ENCODE measurements around the gene TUBA3C.
"Not testable (repeated sequence)": the region's sequence is repeated elsewhere in the genome, so short reads cannot be mapped to it uniquely, and the experiment has no call there.

Gene TUBA3C

DNA sequence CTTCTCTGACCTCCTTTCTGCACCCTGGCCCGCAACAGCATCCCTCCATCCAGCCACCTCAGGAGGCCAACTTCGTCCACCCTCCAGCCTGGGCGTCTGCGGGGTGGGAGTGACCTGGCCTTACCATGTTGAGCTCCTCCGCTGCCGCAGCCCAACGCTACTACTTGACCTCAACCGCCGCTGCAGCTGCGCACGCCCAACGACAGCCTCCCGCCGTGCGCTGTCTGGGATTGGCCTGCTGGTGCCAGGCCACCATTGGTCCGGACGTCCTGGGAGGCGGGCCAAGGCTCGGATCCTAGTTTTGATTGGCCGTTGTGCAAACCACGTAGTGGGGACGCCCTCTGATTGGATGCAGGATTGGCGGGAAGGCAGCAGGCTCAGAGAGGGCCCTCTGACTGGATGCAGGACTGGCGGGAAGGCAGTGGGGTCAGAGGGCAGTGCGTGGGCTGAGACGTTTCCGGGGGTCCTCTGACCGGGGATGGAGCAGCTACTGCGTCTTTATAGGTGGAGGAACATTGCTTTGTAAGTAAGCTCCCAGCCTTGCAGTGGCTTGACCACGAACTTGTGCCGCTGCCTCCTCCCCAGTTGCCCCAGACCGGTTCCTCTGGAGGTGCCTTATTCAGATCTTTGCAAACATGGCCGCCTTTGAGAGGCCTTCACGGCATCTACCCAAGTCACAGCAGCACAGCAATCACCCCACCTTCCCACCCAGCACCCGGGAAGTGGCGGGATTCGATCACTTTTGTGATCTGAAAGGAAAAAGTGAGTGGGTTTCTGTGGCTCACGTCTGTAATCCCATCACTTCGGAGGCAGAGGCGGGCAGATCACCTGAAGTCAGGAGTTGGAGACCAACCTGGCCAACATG lies at the start of gene TUBA3C:
TUBA3C (minus strand) TSS at position 204 of the 865 bp plus-strand sequence; CDS start at position 127, 77 bp downstream.
- DNase-seq (ENCODE audit: low read depth in 3 of 3, low spot score in 1 of 3) = no peak

DNA sequence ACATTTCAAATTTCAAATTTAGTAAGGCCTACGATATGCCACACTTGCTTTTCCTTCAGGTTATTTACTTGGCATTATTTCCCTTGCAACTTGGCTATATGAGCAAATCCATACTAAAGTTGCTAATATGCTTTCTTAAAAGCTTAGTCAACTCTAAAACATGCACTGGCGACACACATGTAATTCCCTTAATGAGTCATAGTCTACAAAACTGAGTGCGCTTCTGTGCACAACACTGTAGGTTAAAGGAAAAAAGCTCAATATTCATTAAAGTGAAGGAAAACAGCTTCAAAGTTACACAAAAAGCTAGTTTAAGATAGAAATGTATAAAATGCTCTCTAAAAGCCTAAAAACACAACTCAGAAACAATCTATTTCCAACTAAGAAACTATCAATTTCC lies 25.8 kb upstream of the TUBA3C start:
- DNase-seq (ENCODE audit: low read depth in 3 of 3, low spot score in 1 of 3) = not testable (repeated sequence)

DNA sequence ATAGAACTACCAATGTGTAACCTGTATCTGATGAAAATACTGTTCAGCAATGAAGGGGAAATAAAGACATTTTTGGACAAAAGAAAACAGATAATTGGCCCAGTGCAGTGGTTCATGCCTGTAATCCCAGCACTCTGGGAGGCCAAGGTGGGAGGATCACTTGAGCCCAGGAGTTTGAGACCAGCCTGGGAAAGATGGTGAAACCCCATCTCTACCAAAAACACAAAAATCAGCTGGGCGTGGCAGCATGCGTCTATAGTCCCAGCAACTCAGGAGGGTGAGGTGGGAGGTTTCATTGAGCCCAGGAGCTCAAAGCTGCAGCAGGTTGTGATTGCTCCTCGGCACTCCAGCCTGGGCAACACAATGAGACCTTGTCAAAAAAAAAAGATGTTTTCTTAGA lies 11.0 kb upstream of the TUBA3C start:
- not testable (repeated sequence) for DNase-seq (ENCODE audit: low read depth in 3 of 3, low spot score in 1 of 3)

GRCh38 chr13:19189911-19190310 lies 8.3 kb upstream of the TUBA3C start:
- not testable (repeated sequence) for DNase-seq (ENCODE audit: low read depth in 3 of 3, low spot score in 1 of 3)

DNA sequence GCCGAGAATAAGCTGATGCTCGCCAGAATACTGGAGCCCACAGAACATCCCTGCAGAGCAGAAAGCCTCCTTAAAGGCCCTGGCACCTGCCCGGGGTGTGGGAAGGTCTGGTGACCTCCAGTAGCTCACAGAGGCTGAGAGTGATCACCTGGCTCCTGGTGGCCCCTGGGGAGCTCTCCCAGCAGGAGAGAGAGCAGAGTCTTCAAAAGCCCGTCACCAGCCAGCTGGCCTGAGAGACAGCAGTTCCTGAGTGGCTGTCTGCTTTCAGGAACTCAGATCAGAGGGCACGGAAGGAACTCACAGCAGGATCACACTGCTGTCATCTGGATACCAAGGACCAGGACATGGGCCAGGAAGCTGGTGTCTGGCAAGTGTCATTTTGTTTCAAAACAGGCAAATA lies 7.7 kb upstream of the TUBA3C start:
- DNase-seq (ENCODE audit: low read depth in 3 of 3, low spot score in 1 of 3) = not testable (repeated sequence)

- no peak for DNase-seq (ENCODE audit: low read depth in 3 of 3, low spot score in 1 of 3)
Measured at GRCh38 chr13:19185865-19186645, 4.4 kb upstream of the TUBA3C start.

DNA sequence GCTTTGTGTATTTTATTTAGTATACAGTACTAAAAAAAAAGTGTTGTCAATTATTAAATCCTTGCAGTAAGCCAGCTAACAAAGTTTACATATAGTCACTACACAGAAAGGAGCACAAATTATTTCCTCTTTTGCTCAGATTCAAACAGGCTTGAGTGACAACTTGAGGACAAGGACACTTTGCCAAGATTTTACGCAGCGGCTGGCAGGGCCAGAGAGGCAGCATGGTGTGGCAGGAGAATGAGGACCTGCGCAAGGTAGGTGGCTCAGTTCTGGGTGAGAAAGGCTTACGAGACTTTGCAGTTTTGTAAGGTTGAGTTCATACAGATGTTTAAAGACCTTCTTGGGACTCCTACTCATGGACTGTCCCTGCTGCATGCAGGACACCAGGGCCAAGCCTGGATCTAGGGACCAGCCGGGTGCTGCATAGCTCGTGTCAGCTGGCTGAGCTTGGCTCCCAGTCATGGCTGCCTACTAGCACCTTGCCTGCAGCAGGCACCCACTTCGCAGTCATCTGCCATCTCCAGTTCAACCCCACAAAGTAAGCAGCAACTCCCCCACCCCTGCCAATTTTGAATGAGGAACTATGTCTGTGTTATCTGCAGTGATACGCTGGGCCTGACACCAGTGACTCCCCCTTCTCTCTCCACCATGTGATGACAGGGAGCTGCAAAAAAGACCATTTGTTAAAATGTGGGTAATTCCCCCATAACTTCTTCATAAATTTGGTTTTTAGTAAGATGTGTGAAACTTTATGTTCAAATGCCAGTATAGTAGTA lies 3.7 kb upstream of the TUBA3C start:
- DNase-seq (ENCODE audit: low read depth in 3 of 3, low spot score in 1 of 3) = no peak

DNA sequence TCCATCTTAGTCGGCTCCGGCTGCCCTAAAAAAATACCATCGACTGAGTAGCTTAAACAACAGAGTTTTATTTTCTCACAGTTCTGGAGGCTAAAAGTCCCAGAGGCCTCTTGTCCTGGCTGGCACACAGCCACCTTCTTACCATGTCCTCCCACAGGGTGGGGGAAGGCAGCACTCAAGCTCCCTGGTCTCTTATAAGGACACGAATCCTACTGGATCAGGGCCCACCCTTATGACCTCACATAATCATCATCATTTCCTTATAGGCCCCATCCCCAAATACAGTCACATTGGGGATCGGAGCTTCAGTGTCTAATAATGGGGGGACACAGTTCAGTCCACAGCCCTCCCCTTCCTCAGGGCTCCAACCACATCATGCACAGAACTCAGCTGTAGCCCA lies 2.6 kb upstream of the TUBA3C start:
- DNase-seq (ENCODE audit: low read depth in 3 of 3, low spot score in 1 of 3) = no peak

- DNase-seq (ENCODE audit: low read depth in 3 of 3, low spot score in 1 of 3) = no peak
Measured at GRCh38 chr13:19183676-19184075, 2.1 kb upstream of the TUBA3C start.

DNA sequence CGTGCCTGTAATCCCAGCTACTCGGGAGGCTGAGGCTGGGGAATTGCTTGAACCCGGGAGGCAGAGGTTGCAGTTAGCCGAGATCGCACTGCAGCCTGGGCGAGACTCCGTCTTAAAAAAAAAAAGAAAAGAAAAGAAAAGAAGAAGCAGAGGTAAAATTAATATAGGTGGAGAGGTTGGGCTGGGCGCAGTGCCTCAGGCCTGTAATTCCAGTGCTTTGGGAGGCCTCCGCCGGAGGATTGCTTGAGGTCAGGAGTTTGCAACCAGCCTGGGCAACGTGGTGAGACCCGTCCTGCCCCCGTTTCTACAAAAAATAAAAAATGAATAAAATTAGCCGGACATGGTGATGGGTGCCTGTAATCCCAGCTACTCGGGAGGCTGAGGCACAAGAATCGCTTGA lies 912 bp upstream of the TUBA3C start:
- no peak for DNase-seq (ENCODE audit: low read depth in 3 of 3, low spot score in 1 of 3)

GRCh38 chr13:19181021-19181620 lies 503 bp downstream of the TUBA3C start:
- DNase-seq (ENCODE audit: low read depth in 3 of 3, low spot score in 1 of 3) = no peak

DNA sequence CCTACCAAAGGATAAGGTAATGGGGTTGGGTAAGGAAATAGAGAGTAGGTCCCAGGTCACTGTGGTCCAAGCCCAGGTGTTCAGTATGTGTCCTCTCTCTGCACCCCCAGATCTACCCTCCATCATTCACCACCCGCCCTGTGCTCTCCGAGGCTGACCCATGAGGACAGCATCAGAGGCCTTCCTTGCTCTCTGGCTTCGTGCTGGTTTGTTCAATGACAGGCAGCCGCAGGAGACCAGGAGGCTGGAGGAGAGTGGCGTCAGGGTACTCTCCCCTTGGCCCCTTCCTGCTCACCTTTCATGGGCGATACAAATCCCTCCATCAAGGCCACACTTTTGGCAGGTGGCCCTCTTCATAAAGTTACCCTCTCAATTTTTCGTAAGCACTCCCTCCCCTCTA lies 1.7 kb downstream of the TUBA3C start:
- DNase-seq (ENCODE audit: low read depth in 3 of 3, low spot score in 1 of 3) = no peak

GRCh38 chr13:19178901-19179593 lies 2.6 kb downstream of the TUBA3C start:
- DNase-seq (ENCODE audit: low read depth in 3 of 3, low spot score in 1 of 3) = no peak

DNA sequence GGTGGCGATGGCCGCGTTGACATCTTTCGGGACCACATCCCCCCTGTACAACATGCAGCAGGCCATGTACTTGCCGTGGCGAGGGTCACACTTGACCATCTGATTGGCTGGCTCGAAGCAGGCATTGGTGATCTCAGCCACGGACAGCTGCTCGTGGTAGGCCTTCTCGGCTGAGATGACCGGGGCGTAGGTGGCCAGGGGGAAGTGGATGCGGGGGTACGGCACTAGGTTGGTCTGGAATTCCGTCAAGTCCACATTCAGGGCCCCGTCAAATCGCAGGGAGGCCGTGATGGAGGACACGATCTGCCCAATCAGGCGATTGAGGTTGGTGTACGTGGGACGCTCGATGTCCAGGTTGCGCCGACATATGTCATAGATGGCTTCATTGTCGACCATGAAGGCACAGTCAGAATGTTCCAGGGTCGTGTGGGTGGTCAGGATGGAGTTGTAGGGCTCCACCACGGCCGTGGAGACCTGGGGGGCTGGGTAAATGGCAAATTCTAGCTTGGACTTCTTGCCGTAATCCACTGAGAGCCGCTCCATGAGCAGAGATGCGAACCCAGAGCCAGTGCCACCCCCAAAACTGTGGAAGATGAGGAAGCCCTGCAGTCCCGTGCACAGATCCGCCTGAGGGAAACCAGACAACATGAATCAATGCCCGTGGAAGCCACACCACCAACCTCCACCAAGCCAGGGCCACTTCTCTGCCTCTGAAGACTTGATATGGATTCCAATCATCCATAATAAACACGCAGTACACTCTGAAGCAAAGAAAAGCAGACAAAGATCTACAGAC lies 4.4 kb downstream of the TUBA3C start:
- not testable (repeated sequence) for DNase-seq (ENCODE audit: low read depth in 3 of 3, low spot score in 1 of 3)

GRCh38 chr13:19173752-19174151 lies 7.9 kb downstream of the TUBA3C start:
- no peak for DNase-seq (ENCODE audit: low read depth in 3 of 3, low spot score in 1 of 3)

DNA sequence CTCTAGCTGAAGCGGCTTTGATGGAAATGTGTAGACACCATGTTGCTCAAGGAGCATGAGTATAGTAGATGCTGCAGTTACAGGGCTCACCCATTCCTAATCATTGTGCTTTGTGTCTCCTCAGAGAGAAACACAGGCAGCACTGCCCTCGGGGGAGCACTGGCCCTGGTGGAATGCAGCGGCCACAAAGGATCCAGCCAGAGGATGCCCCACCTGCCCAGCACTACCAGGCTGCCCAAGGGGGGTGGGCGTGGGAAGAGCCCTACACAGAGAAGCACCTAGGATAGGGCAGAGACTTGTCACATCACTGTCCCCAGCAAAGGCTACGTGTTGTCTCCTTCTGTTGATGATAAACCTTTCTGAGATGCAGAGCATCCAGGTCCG lies 9.0 kb downstream of the TUBA3C start:
- DNase-seq (ENCODE audit: low read depth in 3 of 3, low spot score in 1 of 3) = no peak

DNA sequence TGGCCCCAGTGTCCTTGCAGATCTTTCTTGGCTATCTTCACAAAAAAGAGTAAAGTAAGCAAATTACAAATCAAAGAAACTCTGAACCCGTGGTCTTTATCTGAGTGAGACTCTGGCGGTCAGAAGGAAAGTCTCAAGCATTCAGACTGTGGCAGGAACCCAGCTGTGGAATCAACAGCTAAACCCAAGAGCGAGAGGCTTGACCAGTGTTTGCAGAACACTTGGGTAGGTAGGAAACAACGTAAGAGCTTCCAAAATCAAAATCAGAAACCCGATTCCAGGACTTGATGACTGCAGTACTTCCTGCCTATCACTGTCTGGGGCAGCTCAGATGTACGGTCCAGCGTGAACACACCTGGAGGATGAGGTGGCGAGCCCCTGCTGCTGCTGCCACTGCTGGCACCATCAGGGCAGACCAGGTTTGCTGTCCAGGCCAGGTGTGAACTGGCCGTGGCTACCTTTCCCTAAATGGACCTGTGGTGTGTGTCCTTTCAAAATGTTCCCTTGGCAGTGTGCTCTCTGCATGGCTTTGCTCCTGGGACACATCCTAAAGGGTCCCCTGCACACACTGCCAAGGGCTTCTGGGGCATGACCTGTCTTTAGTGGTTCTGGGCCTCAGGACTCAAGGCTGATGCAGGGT lies 9.5 kb downstream of the TUBA3C start:
- DNase-seq (ENCODE audit: low read depth in 3 of 3, low spot score in 1 of 3) = no peak

DNA sequence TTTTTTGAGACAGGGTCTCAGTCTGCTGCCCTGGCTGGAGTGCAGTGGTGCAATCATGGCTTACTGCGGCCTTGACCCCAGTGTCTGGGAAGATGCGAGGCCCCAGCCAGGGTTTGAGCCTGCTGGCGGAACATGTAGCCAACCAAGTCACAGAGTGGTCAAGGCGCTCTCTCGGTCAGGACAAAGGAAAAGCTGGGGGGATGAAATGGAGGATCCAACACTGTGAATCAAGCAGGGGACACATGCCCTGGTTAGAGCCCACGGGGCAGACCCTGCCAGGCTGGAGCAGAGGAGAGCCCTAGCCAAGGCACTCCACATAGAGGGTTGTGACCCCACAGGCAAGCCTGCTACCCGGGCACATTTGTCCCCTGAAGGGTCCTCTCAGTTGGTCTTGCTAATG lies 10.1 kb downstream of the TUBA3C start:
- no peak for DNase-seq (ENCODE audit: low read depth in 3 of 3, low spot score in 1 of 3)

- no peak for DNase-seq (ENCODE audit: low read depth in 3 of 3, low spot score in 1 of 3)
Measured at GRCh38 chr13:19169991-19170390, 11.6 kb downstream of the TUBA3C start.

Data from stimulated activated CD4-positive, alpha-beta T cell treated with anti-CD3 and anti-CD28 coated beads, TNF-alpha, amount 100 ng/mL, for 1 hour (primary cell).